AML-193 (cell line): ENCODE data around the gene PRKN.
A peak's percentile ranks its signal among the peaks of the same experiment; 100 is the strongest.

Experiments
- DNase-seq, 2 experiments: peaks; one replicate each; lab custom pipeline; 2025; lab: John Stamatoyannopoulos, UW

PRKN gene

GRCh38 chr6:161383951-161384350 lies 1343.6 kb downstream of the PRKN start:
- DNase-seq: no peak

- no peak for DNase-seq
Measured at GRCh38 chr6:161379834-161380582, 1347.6 kb downstream of the PRKN start.

GRCh38 chr6:161378115-161378514 lies 1349.5 kb downstream of the PRKN start:
- no peak for DNase-seq

- no peak for DNase-seq
Measured at GRCh38 chr6:161377116-161377515, 1350.5 kb downstream of the PRKN start.

GRCh38 chr6:161376367-161376766 lies 1351.2 kb downstream of the PRKN start:
- DNase-seq: no peak

- DNase-seq: no peak
Measured at GRCh38 chr6:161374971-161375873, 1352.3 kb downstream of the PRKN start.

- DNase-seq: peak; percentile 34 to 43
Measured at GRCh38 chr6:161373905-161374451, 1353.6 kb downstream of the PRKN start.

GRCh38 chr6:161372422-161372793 lies 1355.2 kb downstream of the PRKN start:
- DNase-seq: no peak

- DNase-seq: peak; percentile 48 to 51
Measured at GRCh38 chr6:161370880-161371279, 1356.7 kb downstream of the PRKN start.

GRCh38 chr6:161369339-161369738 lies 1358.2 kb downstream of the PRKN start:
- DNase-seq: peak in 1 of 2 experiments; percentile 8

GRCh38 chr6:161368514-161368913 lies 1359.1 kb downstream of the PRKN start:
- no peak for DNase-seq

- DNase-seq: no peak
Measured at GRCh38 chr6:161367472-161367871, 1360.1 kb downstream of the PRKN start.

- no peak for DNase-seq
Measured at GRCh38 chr6:161366301-161366923, 1361.2 kb downstream of the PRKN start.

GRCh38 chr6:161365633-161366032 lies 1361.9 kb downstream of the PRKN start:
- no peak for DNase-seq

- no peak for DNase-seq
Measured at GRCh38 chr6:161363286-161363685, 1364.3 kb downstream of the PRKN start.

- DNase-seq: no peak
Measured at GRCh38 chr6:161362266-161362665, 1365.3 kb downstream of the PRKN start.

- no peak for DNase-seq
Measured at GRCh38 chr6:161361529-161361928, 1366.0 kb downstream of the PRKN start.

- DNase-seq: no peak
Measured at GRCh38 chr6:161360520-161360919, 1367.0 kb downstream of the PRKN start.

- no peak for DNase-seq
Measured at GRCh38 chr6:161359618-161359945, 1368.0 kb downstream of the PRKN start.

- DNase-seq: no peak
Measured at GRCh38 chr6:161356167-161356854, 1371.3 kb downstream of the PRKN start.

GRCh38 chr6:161355696-161356095 lies 1371.9 kb downstream of the PRKN start:
- no peak for DNase-seq

- no peak for DNase-seq
Measured at GRCh38 chr6:161354956-161355355, 1372.6 kb downstream of the PRKN start.
